ENCODE data around the gene RHBDL2. TPM values are rescaled to one million over a fixed set of nuclear protein-coding genes. Genes with fewer than 3 reads are reported as not detected.
A peak's percentile ranks its signal among the peaks of the same experiment; 100 is the strongest.

Gene RHBDL2
- total and polyA plus RNA-seq, 2 of the 4 experiments (the other 2 are of a cell fraction): 0.36 to 0.38 TPM

DNA sequence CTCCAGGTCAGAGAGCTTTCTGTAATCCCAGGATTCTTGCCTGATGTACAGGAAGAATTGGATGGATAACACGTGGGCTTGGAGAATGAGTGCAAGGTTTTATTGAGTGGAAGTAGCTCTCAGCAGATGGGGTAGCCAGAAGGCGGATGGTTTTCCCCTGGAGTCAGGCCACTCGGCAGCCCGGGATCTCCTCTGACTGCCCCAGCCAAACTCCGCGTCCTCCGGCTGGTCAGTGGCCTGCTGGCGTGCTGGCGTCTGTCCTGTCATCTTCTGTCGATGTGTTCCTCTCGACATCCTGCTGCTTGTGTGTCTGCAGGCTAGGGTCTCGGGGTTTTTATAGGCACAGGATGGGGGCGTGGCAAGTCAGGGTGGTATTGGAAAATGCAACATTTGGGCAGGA is 32.8 kb downstream of the RHBDL2 start:
- H3K4me3 ChIP-seq (ENCODE audit: insufficient read depth, low read depth, low read length): no peak overlapping the region
- H3K18ac ChIP-seq (ENCODE audit: low read depth, low read length): no peak overlapping the region
- no peaks in the 10 kb centered on the region for H3K9me3 ChIP-seq (ENCODE audit: control insufficient read depth, insufficient read depth, low read length)
- POLR2A ChIA-PET (ENCODE audit: unreplicated experiment): no interaction called here
- no peaks in the 10 kb centered on the region for H3K79me1 ChIP-seq (ENCODE audit: low read depth in 1 of 2, low read length in 2 of 2)
- no peak overlapping the region for H3K4ac ChIP-seq (ENCODE audit: low read depth, low read length)
- no peak overlapping the region for H2AK5ac ChIP-seq (ENCODE audit: low read depth, low read length)
- no peak overlapping the region for H4K8ac ChIP-seq (ENCODE audit: low read depth in 2 of 2, low read length in 2 of 2)
- H3K27ac ChIP-seq (ENCODE audit: insufficient read depth, low read length): no peak overlapping the region
- H3K4me2 ChIP-seq (ENCODE audit: low read depth, low read length): no peak overlapping the region
- no peak overlapping the region for H2BK20ac ChIP-seq (ENCODE audit: low read depth, low read length)
- peak overlapping the region; percentile 43 for H2AFZ ChIP-seq (replicated peaks; ENCODE audit: low read length, poor library complexity)
- no peaks in the 10 kb centered on the region for H3K4me1 ChIP-seq (ENCODE audit: control insufficient read depth, insufficient read depth, low read length)
- no peak overlapping the region for H4K5ac ChIP-seq (ENCODE audit: low read depth, low read length)
- BruUV-seq (replicated peaks): no TSS peak
- H4K20me1 ChIP-seq (ENCODE audit: insufficient read depth, low read length): no peaks in the 10 kb centered on the region
- H3K14ac ChIP-seq (replicated peaks; ENCODE audit: low read depth, low read length): no peak overlapping the region
- no peak overlapping the region for H2BK120ac ChIP-seq (ENCODE audit: low read depth, low read length)
- intact Hi-C loops (cut with micrococcal nuclease) (no loop called here), in situ Hi-C loops (cut with MboI; ENCODE audit: low sequenced_read_pairs) (no loop called here), dilution Hi-C loops (cut with HindIII; ENCODE audit: low sequenced_read_pairs, unreplicated experiment) (no loop called here)
- no peak overlapping the region for H4K91ac ChIP-seq (ENCODE audit: insufficient read depth, low read depth, low read length)
- H3K36me3 ChIP-seq (ENCODE audit: control insufficient read depth, insufficient read depth, low read length): no peaks in the 10 kb centered on the region
- H3K27me3 ChIP-seq (ENCODE audit: control insufficient read depth, insufficient read depth, low read length): no peaks in the 10 kb centered on the region
- CTCF ChIA-PET: no interaction called here
- no peak overlapping the region for H3K23ac ChIP-seq (ENCODE audit: low read depth, low read length)
- no peak overlapping the region for H2AK9ac ChIP-seq (replicated peaks; ENCODE audit: low read depth, low read length, poor library complexity)
- TF ChIP-seq, protein P1, sequence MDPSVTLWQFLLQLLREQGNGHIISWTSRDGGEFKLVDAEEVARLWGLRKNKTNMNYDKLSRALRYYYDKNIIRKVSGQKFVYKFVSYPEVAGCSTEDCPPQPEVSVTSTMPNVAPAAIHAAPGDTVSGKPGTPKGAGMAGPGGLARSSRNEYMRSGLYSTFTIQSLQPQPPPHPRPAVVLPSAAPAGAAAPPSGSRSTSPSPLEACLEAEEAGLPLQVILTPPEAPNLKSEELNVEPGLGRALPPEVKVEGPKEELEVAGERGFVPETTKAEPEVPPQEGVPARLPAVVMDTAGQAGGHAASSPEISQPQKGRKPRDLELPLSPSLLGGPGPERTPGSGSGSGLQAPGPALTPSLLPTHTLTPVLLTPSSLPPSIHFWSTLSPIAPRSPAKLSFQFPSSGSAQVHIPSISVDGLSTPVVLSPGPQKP (IDR thresholded peaks at IDR 0.05; ENCODE audit: borderline replicate concordance, low read depth, low read length): no peak
- TF ChIP-seq CEBPB (IDR thresholded peaks at IDR 0.05; ENCODE audit: low read depth, low read length) (no peak), BHLHE40 (IDR thresholded peaks at IDR 0.05; ENCODE audit: low read depth, low read length) (no peak), MAFK (IDR thresholded peaks at IDR 0.05; ENCODE audit: low read depth, low read length) (no peak), SMC3 (IDR thresholded peaks at IDR 0.05; ENCODE audit: low read depth, low read length) (no peak), MXI1 (IDR thresholded peaks at IDR 0.05; ENCODE audit: borderline replicate concordance, low read depth, low read length) (no peak), RFX5 (IDR thresholded peaks at IDR 0.05; ENCODE audit: low read depth, low read length) (no peak), RCOR1 (IDR thresholded peaks at IDR 0.05; ENCODE audit: insufficient replicate concordance, low read length) (no peak), POLR2A (IDR thresholded peaks at IDR 0.05; ENCODE audit: low read depth, low read length) (no peak), NFE2L2 (IDR thresholded peaks at IDR 0.05; ENCODE audit: low read depth, low read length) (no peak), FOS (IDR thresholded peaks at IDR 0.05; ENCODE audit: low read depth, low read length) (no peak), RAD21 (IDR thresholded peaks at IDR 0.05; ENCODE audit: low read length) (no peak)
- TF ChIP-seq, protein P2, sequence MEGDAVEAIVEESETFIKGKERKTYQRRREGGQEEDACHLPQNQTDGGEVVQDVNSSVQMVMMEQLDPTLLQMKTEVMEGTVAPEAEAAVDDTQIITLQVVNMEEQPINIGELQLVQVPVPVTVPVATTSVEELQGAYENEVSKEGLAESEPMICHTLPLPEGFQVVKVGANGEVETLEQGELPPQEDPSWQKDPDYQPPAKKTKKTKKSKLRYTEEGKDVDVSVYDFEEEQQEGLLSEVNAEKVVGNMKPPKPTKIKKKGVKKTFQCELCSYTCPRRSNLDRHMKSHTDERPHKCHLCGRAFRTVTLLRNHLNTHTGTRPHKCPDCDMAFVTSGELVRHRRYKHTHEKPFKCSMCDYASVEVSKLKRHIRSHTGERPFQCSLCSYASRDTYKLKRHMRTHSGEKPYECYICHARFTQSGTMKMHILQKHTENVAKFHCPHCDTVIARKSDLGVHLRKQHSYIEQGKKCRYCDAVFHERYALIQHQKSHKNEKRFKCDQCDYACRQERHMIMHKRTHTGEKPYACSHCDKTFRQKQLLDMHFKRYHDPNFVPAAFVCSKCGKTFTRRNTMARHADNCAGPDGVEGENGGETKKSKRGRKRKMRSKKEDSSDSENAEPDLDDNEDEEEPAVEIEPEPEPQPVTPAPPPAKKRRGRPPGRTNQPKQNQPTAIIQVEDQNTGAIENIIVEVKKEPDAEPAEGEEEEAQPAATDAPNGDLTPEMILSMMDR (conservative IDR thresholded peaks at IDR 0.05; ENCODE audit: low read depth, low read length): no peak
- H3K9me1 ChIP-seq (ENCODE audit: insufficient read depth, low read length): no peaks in the 10 kb centered on the region
- no peak overlapping the region for H3K9ac ChIP-seq (ENCODE audit: low read depth, low read length)
- H2BK5ac ChIP-seq (ENCODE audit: low read depth, low read length, poor library complexity, severe bottlenecking): no peak overlapping the region
- no peak for ATAC-seq (ENCODE audit: low read depth)
- no peak overlapping the region for H2BK15ac ChIP-seq (ENCODE audit: low read depth, low read length)
- no peak for DNase-seq
- WGBS, 2 experiments (ENCODE audit: extremely low coverage in 2 of 2, insufficient read length in 1 of 2): 67% methylated on average over 1 of the region's 13 CpGs; no CpG with 5 or more reads in 1 of the 2 experiments
- no peak overlapping the region for H3K56ac ChIP-seq (ENCODE audit: extremely low read depth, insufficient read depth, low read length)

Measured in IMR-90 (cell line).